Gastrocnemius medialis (tissue), 4 donors: Measurements from ENCODE around the gene SKIC2. TPM values are rescaled to one million over a fixed set of nuclear protein-coding genes. Genes with fewer than 3 reads are reported as not detected.
"Not testable (repeated sequence)": the region's sequence is repeated elsewhere in the genome, so short reads cannot be mapped to it uniquely, and the experiment has no call there.

Source experiments
- ATAC-seq, 2 donors: fragments of 150-250 bp; one replicate each; pipeline ENCODE4 v1.9.1; 2016
- DNase-seq, 2 donors: peaks; one replicate each; pipeline ENCODE4 v3.0.0-alpha.2; 2019
- H3K27ac ChIP-seq, 4 donors: fragments of 200-600 bp; sonication (generic); 1 replicate in 1 of 4; 2 replicates in 3 of 4; pipeline ENCODE4 v1.5.1; 2016 to 2018; ENCODE audit warnings: mild to moderate bottlenecking in 2 of 4, moderate library complexity in 1 of 4
- H3K27me3 ChIP-seq, 3 donors: fragments of 200-600 bp; sonication (generic) in 2 of 3; 1 replicate in 1 of 3; 2 replicates in 2 of 3; pipeline versions ENCODE4 v1.5.1 to v1.6.0; 2016 to 2019; ENCODE audit warnings: mild to moderate bottlenecking in 1 of 3, moderate library complexity in 1 of 3
- H3K36me3 ChIP-seq, 2 donors: fragments of 200-600 bp; sonication (generic) in 1 of 2; one replicate each; pipeline ENCODE4 v1.5.1; 2017 to 2018
- H3K4me1 ChIP-seq, 2 donors: fragments of 200-600 bp; sonication (generic) in 1 of 2; one replicate each; pipeline ENCODE4 v1.5.1; 2016 to 2017; ENCODE audit warnings: mild to moderate bottlenecking in 2 of 2
- H3K4me3 ChIP-seq, 4 donors: fragments of 200-600 bp; sonication (generic) in 3 of 4; 1 replicate in 1 of 4; 2 replicates in 3 of 4; pipeline ENCODE4 v1.5.1; 2016 to 2019; ENCODE audit warnings: mild to moderate bottlenecking in 2 of 4
- H3K9me3 ChIP-seq, 3 donors: fragments of 200-600 bp; sonication (generic) in 2 of 3; 1 replicate in 1 of 3; 2 replicates in 2 of 3; pipeline ENCODE4 v1.5.1; 2016 to 2019
- CTCF ChIP-seq, 5 experiments: fragments of 450-650 bp in 3 of 5; fragments of 200-600 bp in 2 of 5; sonication (generic) in 2 of 5; IDR thresholded peaks in 4 of 5; conservative IDR thresholded peaks in 1 of 5; 1 replicate in 4 of 5; 2 replicates in 1 of 5; pipeline ENCODE4 v1.5.1; 2016 to 2019; ENCODE audit warnings: antibody characterized with exemption in 5 of 5, mild to moderate bottlenecking in 3 of 5, moderate library complexity in 3 of 5
- POLR2A ChIP-seq, 2 donors: fragments of 450-650 bp; IDR thresholded peaks; one replicate each; pipeline ENCODE4 v1.6.1; 2017; ENCODE audit warnings: antibody characterized with exemption in 2 of 2, mild to moderate bottlenecking in 2 of 2, moderate library complexity in 2 of 2
- in situ Hi-C, 4 donors: fragments of 200-750 bp; cut with MboI; loops; one replicate each; pipeline versions ENCODE4 v1.15.0 to v1.8.0; 2017; ENCODE audit warnings: low sequenced_read_pairs in 4 of 4
- intact Hi-C: fragments of 100-400 bp; cut with DNase I; formaldehyde crosslinking; loops from one replicate; pipeline ENCODE4 v1.15.1; 2023; ENCODE audit warnings: low total_unique reads
- total RNA-seq, 4 donors: library from RNA; depleted of rRNA; stranded (reverse); fragments of >200 nt; gene quantifications; one replicate each; pipeline versions ENCODE4 v1.1.0 to v1.2.3, GENCODE V29; 2016

The SKIC2 gene
- total RNA-seq, 4 donors from 2014 or later, result 21.2 to 51.9 (median 22.7) TPM

- no peak for DNase-seq
- in situ Hi-C loops (no loop called here), intact Hi-C loops (no loop called here)
- Histone ChIP-seq H3K9me3 (no peaks in the 10 kb centered on the region), H3K4me1 (no peaks in the 10 kb centered on the region), H3K36me3 (no peaks in the 10 kb centered on the region), H3K27me3 (no peaks in the 10 kb centered on the region), H3K27ac (no peak overlapping the region), H3K4me3 (no peak overlapping the region)
- ATAC-seq, result no peak
- TF ChIP-seq POLR2A (IDR thresholded peaks at IDR 0.05), result no peak
- TF ChIP-seq CTCF (IDR thresholded peaks at IDR 0.05 in 4 of 5, conservative IDR thresholded peaks at IDR 0.05 in 1 of 5), result no peak
These were observed 28.0 kb upstream of the SKIC2 start for GRCh38 chr6:31930962-31931361.

- intact Hi-C loops, H3K27ac ChIP-seq, H3K36me3 ChIP-seq, H3K4me3 ChIP-seq, H3K9me3 ChIP-seq, H3K27me3 ChIP-seq, in situ Hi-C loops, H3K4me1 ChIP-seq, DNase-seq, ATAC-seq: not testable (repeated sequence)
These were observed 26.8 kb upstream of the SKIC2 start for GRCh38 chr6:31932137-31932536.

- Histone ChIP-seq H3K27me3 (no peaks in the 10 kb centered on the region), H3K9me3 (no peaks in the 10 kb centered on the region), H3K4me3 (no peak overlapping the region), H3K4me1 (no peaks in the 10 kb centered on the region), H3K36me3 (no peaks in the 10 kb centered on the region), H3K27ac (no peak overlapping the region)
- intact Hi-C loops, result no loop called here
- TF ChIP-seq CTCF (IDR thresholded peaks at IDR 0.05 in 4 of 5, conservative IDR thresholded peaks at IDR 0.05 in 1 of 5) (no peak), POLR2A (IDR thresholded peaks at IDR 0.05) (no peak)
- in situ Hi-C loops, result no loop called here
- no peak for DNase-seq
- ATAC-seq, result no peak
These were observed 25.4 kb upstream of the SKIC2 start for GRCh38 chr6:31933537-31933936.

- no peak overlapping the region for H3K4me3 ChIP-seq
- no peaks in the 10 kb centered on the region for H3K36me3 ChIP-seq
- in situ Hi-C loops, result no loop called here
- intact Hi-C loops, result no loop called here
- ATAC-seq (no peak), DNase-seq (no peak)
- no peak overlapping the region for H3K27ac ChIP-seq
- H3K4me1 ChIP-seq, result no peaks in the 10 kb centered on the region
- TF ChIP-seq CTCF (IDR thresholded peaks at IDR 0.05 in 4 of 5, conservative IDR thresholded peaks at IDR 0.05 in 1 of 5), result no peak
- no peak for TF ChIP-seq POLR2A (IDR thresholded peaks at IDR 0.05)
- no peaks in the 10 kb centered on the region for H3K9me3 ChIP-seq
- H3K27me3 ChIP-seq, result no peaks in the 10 kb centered on the region
These were observed 24.0 kb upstream of the SKIC2 start for GRCh38 chr6:31935021-31935420.

- Histone ChIP-seq H3K27me3 (no peaks in the 10 kb centered on the region), H3K4me1 (no peaks in the 10 kb centered on the region), H3K27ac (no peak overlapping the region), H3K4me3 (no peak overlapping the region), H3K36me3 (no peaks in the 10 kb centered on the region), H3K9me3 (no peaks in the 10 kb centered on the region)
- DNase-seq, result no peak
- in situ Hi-C loops (no loop called here), intact Hi-C loops (no loop called here)
- TF ChIP-seq CTCF (IDR thresholded peaks at IDR 0.05 in 4 of 5, conservative IDR thresholded peaks at IDR 0.05 in 1 of 5), result no peak
- no peak for TF ChIP-seq POLR2A (IDR thresholded peaks at IDR 0.05)
- ATAC-seq, result no peak
These were observed 23.2 kb upstream of the SKIC2 start for GRCh38 chr6:31935823-31936222.
